Stomach (tissue), 4 donors: ENCODE data around the gene ONECUT3.

ENCODE experiments used
- CTCF ChIP-seq, 7 experiments: fragments of 450-650 bp in 4 of 7; fragments of 200-600 bp in 3 of 7; sonication (generic) in 3 of 7; IDR thresholded peaks; one replicate each; pipeline ENCODE4 v1.5.1; 2016 to 2019; ENCODE audit warnings: antibody characterized with exemption in 7 of 7, control low read depth in 2 of 7, mild to moderate bottlenecking in 1 of 7
- EP300 ChIP-seq: sonication (generic); formaldehyde crosslinking; IDR thresholded peaks from one replicate; pipeline ENCODE4 v1.6.1; 2017; ENCODE audit warnings: antibody characterized with exemption
- POLR2A ChIP-seq, 4 donors: fragments of 450-650 bp; IDR thresholded peaks; one replicate each; pipeline ENCODE4 v1.6.1; 2016; ENCODE audit warnings: antibody characterized with exemption in 4 of 4, control low read depth in 2 of 4, mild to moderate bottlenecking in 1 of 4, moderate library complexity in 1 of 4
- POLR2AphosphoS5 ChIP-seq, 3 donors: sonication (generic); formaldehyde crosslinking; IDR thresholded peaks; one replicate each; pipeline ENCODE4 v1.6.1; 2016; ENCODE audit warnings: antibody characterized with exemption in 3 of 3

- TF ChIP-seq CTCF (IDR thresholded peaks at IDR 0.05) (no peak), POLR2A (IDR thresholded peaks at IDR 0.05) (no peak), EP300 (no peak), POLR2AphosphoS5 (IDR thresholded peaks at IDR 0.05) (no peak)
Measured at GRCh38 chr19:1728816-1729567, 24.3 kb upstream of the ONECUT3 start.
